Measurements from ENCODE around the gene RAB9B.

DNA sequence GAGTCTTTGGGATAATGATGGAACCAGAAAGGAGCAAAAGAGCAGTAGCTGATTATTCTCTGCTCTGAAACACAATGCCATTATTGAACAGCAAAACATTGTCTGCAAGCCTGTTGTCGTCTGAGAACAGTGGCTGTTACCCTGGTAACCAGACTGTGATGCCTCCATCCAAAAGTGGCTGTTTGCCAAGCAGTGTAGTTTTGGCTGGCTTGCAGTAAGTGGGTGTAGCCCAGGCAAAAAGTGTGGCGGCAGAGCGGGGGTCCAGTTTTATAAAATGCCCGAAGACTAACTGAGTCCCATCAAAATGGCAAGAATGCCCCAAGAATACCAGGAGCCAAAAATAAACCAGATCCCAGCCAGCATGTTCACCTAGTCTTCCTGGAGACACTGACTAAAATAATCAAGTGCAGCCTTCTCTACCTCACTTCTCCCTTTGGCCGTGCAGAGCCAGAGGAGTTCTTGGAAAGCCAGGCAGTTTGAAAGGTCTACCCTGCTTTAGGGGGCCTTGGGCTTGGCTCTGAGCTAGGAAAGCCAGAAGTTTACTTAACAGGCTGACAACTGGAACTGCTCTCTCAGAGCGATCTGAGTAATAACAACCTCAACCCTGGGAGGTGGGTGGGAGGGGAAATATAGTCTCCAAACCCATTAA lies 52.8 kb downstream of the RAB9B start:
- TF ChIP-seq EZH2 (IDR thresholded peaks at IDR 0.05; ENCODE audit: borderline replicate concordance) = no peak
- TF ChIP-seq CTCF (IDR thresholded peaks at IDR 0.05; ENCODE audit: poor library complexity) = no peak

Measured in hepatocyte (in vitro differentiated cells).